K562 (cell line): ENCODE results near the gene ACYP2. TPM values are rescaled to one million over a fixed set of nuclear protein-coding genes. Genes with fewer than 3 reads are reported as not detected.

ENCODE experiments used
- ATAC-seq: fragments of 200-7000 bp; cut with Tn5 transposase; 3 replicates; pipeline ENCODE4 v1.9.1; 2020; ENCODE audit warnings: moderate library complexity
- BruUV-seq: library from RNA; stranded (reverse); fragments of 400-500 nt; replicated peaks from 2 replicates; lab custom pipeline; 2021; lab: Mats Ljungman, UMichigan
- CTCF ChIA-PET: fragments of 300-600 bp; formaldehyde crosslinking; extraction: SDS; loops from one replicate; lab custom pipeline; 2021; ENCODE audit warnings: low intra/inter-chr PET ratio; lab: Yijun Ruan, JAX
- POLR2A ChIA-PET: fragments of 300-600, 350-650 bp; sonication (Branson Sonifier 250); formaldehyde crosslinking; extraction: SDS; loops from one replicate; lab custom pipeline; 2021; ENCODE audit warnings: antibody characterized with exemption, inconsistent platforms; lab: Yijun Ruan, JAX
- DNase-seq, 4 experiments: peaks; one replicate each; pipeline versions ENCODE4 v3.0.0 to v3.0.0-alpha.2; 2011 to 2018; ENCODE audit warnings: low spot score in 3 of 4, mixed read lengths in 3 of 4; ENCODE audit errors: extremely low read depth in 1 of 4
- FAIRE-seq: peaks from 2 replicates; lab custom pipeline; 2011; peaks lifted over from hg19 to GRCh38; lab: Jason Lieb, UNC
- H2AFZ ChIP-seq: 2 replicates; pipeline ENCODE4 v1.6.0; 2011; ENCODE audit warnings: low read depth, low read length, control low read depth, inconsistent platforms
- H3K27ac ChIP-seq: fragments of 200-600 bp; 3 replicates; pipeline ENCODE4 v1.8.0; 2011; ENCODE audit warnings: low read depth, mild to moderate bottlenecking, control low read depth, inconsistent platforms, low read length, moderate library complexity, mixed read lengths; ENCODE audit errors: extremely low read depth
- H3K27me3 ChIP-seq, 2 experiments: fragments of 300-600 bp in 1 of 2; 2 replicates in 1 of 2; 3 replicates in 1 of 2; pipeline versions ENCODE4 v1.6.0 to v1.8.0; 2011; ENCODE audit warnings: inconsistent platforms in 2 of 2, low read length in 2 of 2, mild to moderate bottlenecking in 1 of 2, mixed read lengths in 1 of 2, moderate library complexity in 1 of 2; ENCODE audit not compliant: control insufficient read depth in 2 of 2, insufficient read depth in 2 of 2
- H3K36me3 ChIP-seq: fragments of 300-600 bp; 3 replicates; pipeline ENCODE4 v1.8.0; 2011; ENCODE audit warnings: mild to moderate bottlenecking, low read length, inconsistent platforms; ENCODE audit not compliant: control insufficient read depth, insufficient read depth
- H3K4me1 ChIP-seq, 2 experiments: fragments of 200-600 bp in 1 of 2; replicated peaks in 1 of 2; 2 replicates in 1 of 2; 3 replicates in 1 of 2; pipeline versions ENCODE4 v1.5.1 to v1.8.0; 2011; ENCODE audit warnings: inconsistent platforms in 2 of 2, low read length in 2 of 2, mild to moderate bottlenecking in 1 of 2, mixed read lengths in 1 of 2, moderate library complexity in 1 of 2; ENCODE audit not compliant: control insufficient read depth in 2 of 2, insufficient read depth in 2 of 2
- H3K4me2 ChIP-seq: 2 replicates; pipeline ENCODE4 v1.6.1; 2011; ENCODE audit warnings: low read length, control low read depth, inconsistent platforms, mixed read lengths; ENCODE audit not compliant: insufficient read depth
- H3K4me3 ChIP-seq: fragments of 200-600 bp; sonication (generic), shearing (Covaris generic); 2 replicates; pipeline ENCODE4 v1.5.1; 2016; ENCODE audit warnings: control low read depth, inconsistent platforms
- H3K79me2 ChIP-seq: fragments of 200-600 bp; 3 replicates; pipeline ENCODE4 v1.8.0; 2011; ENCODE audit warnings: low read length, inconsistent platforms; ENCODE audit not compliant: control insufficient read depth, insufficient read depth
- H3K9ac ChIP-seq, 2 experiments: 2 replicates each; pipeline versions ENCODE4 v1.6.0 to v1.6.1; 2011; ENCODE audit warnings: low read depth in 2 of 2, low read length in 2 of 2, control low read depth in 1 of 2, inconsistent platforms in 1 of 2, mild to moderate bottlenecking in 1 of 2, mixed read lengths in 1 of 2; ENCODE audit not compliant: insufficient read depth in 1 of 2
- H3K9me1 ChIP-seq: one replicate; pipeline ENCODE4 v1.6.0; 2011; ENCODE audit warnings: inconsistent platforms, mild to moderate bottlenecking, low read length, moderate library complexity; ENCODE audit not compliant: control insufficient read depth, insufficient read depth
- H3K9me3 ChIP-seq: replicated peaks from 2 replicates; pipeline ENCODE4 v1.5.1; 2011; ENCODE audit warnings: low read depth, low read length, inconsistent platforms; ENCODE audit not compliant: control insufficient read depth, insufficient read depth
- H4K20me1 ChIP-seq: replicated peaks from 2 replicates; pipeline ENCODE4 v1.6.1; 2011; ENCODE audit warnings: low read length, inconsistent platforms, mixed read lengths; ENCODE audit not compliant: control insufficient read depth, insufficient read depth
- REST ChIP-seq, 2 experiments: fragments of 450-650 bp; formaldehyde crosslinking in 1 of 2; IDR thresholded peaks; 2 replicates each; pipeline versions ENCODE4 v1.4.0 to v1.6.1; 2014 to 2020; ENCODE audit warnings: mild to moderate bottlenecking in 2 of 2, borderline replicate concordance in 1 of 2, low read depth in 1 of 2
- TAF15 ChIP-seq: fragments of 200-400 bp; formaldehyde crosslinking; IDR thresholded peaks from 2 replicates; pipeline ENCODE4 v1.6.1; 2017; ENCODE audit warnings: mild to moderate bottlenecking, low read depth, low read length, moderate library complexity
- ZNF764 ChIP-seq: fragments of 250-450 bp; sonication (Bioruptor Pico); IDR thresholded peaks from 2 replicates; pipeline ENCODE4 v1.4.0; 2020; ENCODE audit warnings: low read depth, mild to moderate bottlenecking, moderate library complexity
- WGBS: fragments of 100-300 bp; shearing (Covaris generic); methylation state at CpG from one replicate; pipeline ENCODE4 v1.1.6; 2016; ENCODE audit warnings: low coverage, mixed read lengths; ENCODE audit not compliant: insufficient coverage; ENCODE audit errors: missing lambda C conversion rate; 5-methylcytosine and 5-hydroxymethylcytosine counted together
- in situ Hi-C: fragments of 300-500 bp; cut with MboI; formaldehyde crosslinking; loops from 4 replicates; pipeline ENCODE4 v1.15.0; 2018; ENCODE audit warnings: inconsistent platforms, mixed read lengths
- intact Hi-C: fragments of 100-400 bp; cut with micrococcal nuclease; formaldehyde crosslinking; loops from 2 replicates; pipeline ENCODE4 v1.14.2; 2022
- polyA plus RNA-seq, 8 experiments: library from polyadenylated mRNA; depleted of rRNA in 4 of 8; stranded (reverse) in 5 of 8; unstranded in 3 of 8; fragments of >200 nt; fragmentation: Nextera tagmentation in 2 of 8; fragmentation: Illumina TruSeq in 1 of 8; extraction: Ambion mirVana in 2 of 8; extraction: Trizol in 1 of 8; gene quantifications; 2 replicates each; pipeline versions ENCODE4 v1.2.1 to v1.2.3, GENCODE V29; 2011 to 2014; ENCODE audit warnings: inconsistent platforms in 1 of 8, missing spikeins in 1 of 8
- total RNA-seq, 7 experiments: library from RNA; depleted of rRNA in 6 of 7; stranded (reverse); fragments of >200 nt in 6 of 7; fragmentation: Illumina TruSeq in 2 of 7; extraction: Trizol in 2 of 7; gene quantifications; 2 replicates each; pipeline versions ENCODE4 v1.2.1 to v1.2.3, GENCODE V29; 2011 to 2021; ENCODE audit warnings: low replicate concordance in 1 of 7

ACYP2 gene
- total and polyA plus RNA-seq, 9 of the 15 experiments (the other 6 are each of a cell fraction or from before 2014, with no cell fraction given), result 1.0 to 4.1 (median 2.0) TPM

GRCh38 chr2:54226260-54226659 is 110.8 kb downstream of the ACYP2 start:
- CTCF ChIA-PET, result no interaction called here

More at GRCh38 chr2:54226260-54226659, 110.8 kb downstream of the ACYP2 start:
- ATAC-seq, result no peak
- no peaks in the 10 kb centered on the region; the same call in 2 of the 3 replicates for H3K36me3 ChIP-seq
- POLR2A ChIA-PET, result no interaction called here
- FAIRE-seq, result no peak
- DNase-seq, result no peak
- no TSS peak for BruUV-seq
- no peaks in the 10 kb centered on the region for H4K20me1 ChIP-seq
- no peak overlapping the region for H2AFZ ChIP-seq
- H3K4me1 ChIP-seq, result peaks cover 0 to 5% of the 10 kb centered on the region in 2 experiments; a peak in 2 of 5 replicates
- no peak overlapping the region for H3K4me3 ChIP-seq
- H3K27me3 ChIP-seq, result no peaks in the 10 kb centered on the region; a peak in 1 of 5 replicates
- no peak overlapping the region for H3K27ac ChIP-seq
- H3K4me2 ChIP-seq, result no peak overlapping the region
- no peaks in the 10 kb centered on the region for H3K9me3 ChIP-seq
- H3K9me1 ChIP-seq, result no peaks in the 10 kb centered on the region
- H3K9ac ChIP-seq, result no peak overlapping the region
- intact Hi-C loops (no loop called here), in situ Hi-C loops (no loop called here)
- TF ChIP-seq REST (IDR thresholded peaks at IDR 0.05; ENCODE audit: borderline replicate concordance), result no peak
- no peak for TF ChIP-seq REST (CRISPR knock-in tag; IDR thresholded peaks at IDR 0.05; ENCODE audit: low read depth)
- TF ChIP-seq ZNF764 (CRISPR knock-in tag), result no peak
- no peak for TF ChIP-seq TAF15
- peaks cover 13% of the 10 kb centered on the region; the same call in 2 of the 3 replicates for H3K79me2 ChIP-seq
- 50% methylated on average over 2 of the region's 2 CpGs for WGBS
